H1 (cell line): ENCODE results near the gene HAO1. TPM values are rescaled to one million over a fixed set of nuclear protein-coding genes. Genes with fewer than 3 reads are reported as not detected.

Source experiments
- CTCF ChIA-PET: fragments of 300-600 bp; sonication (Branson Sonifier 250); formaldehyde crosslinking; loops from one replicate; lab custom pipeline; 2021; ENCODE audit not compliant: partially characterized antibody; lab: Charles Lee
- POLR2A ChIA-PET: fragments of 300-600 bp; sonication (Branson Sonifier 250); formaldehyde crosslinking; loops from one replicate; lab custom pipeline; 2021; ENCODE audit warnings: inconsistent platforms; ENCODE audit not compliant: partially characterized antibody; lab: Charles Lee
- DNase-seq, 2 experiments: peaks; one replicate each; pipeline versions ENCODE4 v3.0.0 to v3.0.0-alpha.2; 2010 to 2022; ENCODE audit warnings: low spot score in 2 of 2, low read depth in 1 of 2, mixed read lengths in 1 of 2
- FAIRE-seq: peaks from 2 replicates; lab custom pipeline; 2011; peaks lifted over from hg19 to GRCh38; lab: Jason Lieb, UNC
- H2AFZ ChIP-seq: 2 replicates; pipeline ENCODE4 v1.8.1; 2012; ENCODE audit warnings: low read length, inconsistent platforms
- H2AK5ac ChIP-seq: 2 replicates; pipeline ENCODE4 v1.6.1; 2013; ENCODE audit warnings: low read depth, low read length
- H2BK120ac ChIP-seq: replicated peaks from 2 replicates; pipeline ENCODE3; 2013; ENCODE audit warnings: low read depth, low read length, inconsistent platforms
- H2BK12ac ChIP-seq: 2 replicates; pipeline ENCODE4 v1.6.1; 2013; ENCODE audit warnings: low read depth, low read length
- H2BK15ac ChIP-seq: 2 replicates; pipeline ENCODE4 v1.6.1; 2013; ENCODE audit warnings: low read length
- H2BK20ac ChIP-seq: 2 replicates; pipeline ENCODE4 v1.6.1; 2013; ENCODE audit warnings: low read length
- H2BK5ac ChIP-seq: 2 replicates; pipeline ENCODE4 v1.6.1; 2013; ENCODE audit warnings: low read depth, low read length
- H3K14ac ChIP-seq: 2 replicates; pipeline ENCODE4 v1.6.1; 2013; ENCODE audit warnings: inconsistent platforms; ENCODE audit not compliant: insufficient read length
- H3K18ac ChIP-seq: 2 replicates; pipeline ENCODE4 v1.6.1; 2013; ENCODE audit warnings: low read length; ENCODE audit errors: extremely low read depth
- H3K23ac ChIP-seq: 2 replicates; pipeline ENCODE4 v1.6.1; 2013; ENCODE audit warnings: inconsistent platforms; ENCODE audit not compliant: insufficient read length
- H3K23me2 ChIP-seq: 2 replicates; pipeline ENCODE4 v1.6.1; 2013; ENCODE audit warnings: low read depth, low read length
- H3K27ac ChIP-seq: 2 replicates; pipeline ENCODE4 v1.6.1; 2011; ENCODE audit warnings: low read depth, low read length, inconsistent platforms
- H3K27me3 ChIP-seq, 4 experiments: replicated peaks in 1 of 4; 1 replicate in 1 of 4; 2 replicates in 3 of 4; pipeline versions ENCODE4 v1.6.1 to v1.8.1; 2011 to 2013; ENCODE audit warnings: low read length in 3 of 4, mild to moderate bottlenecking in 3 of 4, inconsistent platforms in 2 of 4, mixed read lengths in 2 of 4, moderate library complexity in 1 of 4; ENCODE audit not compliant: control insufficient read depth in 3 of 4, insufficient read depth in 3 of 4; ENCODE audit errors: extremely low read depth in 1 of 4
- H3K36me3 ChIP-seq, 4 experiments: 2 replicates each; pipeline versions ENCODE4 v1.6.1 to v1.8.1; 2011 to 2013; ENCODE audit warnings: mild to moderate bottlenecking in 4 of 4, low read length in 3 of 4, moderate library complexity in 2 of 4, control low read depth in 1 of 4, inconsistent platforms in 1 of 4; ENCODE audit not compliant: insufficient read depth in 4 of 4, control insufficient read depth in 2 of 4
- H3K4ac ChIP-seq: replicated peaks from 2 replicates; pipeline ENCODE3; 2013; ENCODE audit warnings: low read length, low read depth, mixed read lengths, inconsistent platforms; ENCODE audit not compliant: insufficient read length
- H3K4me1 ChIP-seq, 4 experiments: replicated peaks in 1 of 4; 1 replicate in 1 of 4; 2 replicates in 3 of 4; pipeline versions ENCODE4 v1.6.1 to v1.8.1; 2011 to 2013; ENCODE audit warnings: low read length in 3 of 4, inconsistent platforms in 2 of 4, mixed read lengths in 1 of 4; ENCODE audit not compliant: insufficient read depth in 4 of 4, control insufficient read depth in 3 of 4
- H3K4me2 ChIP-seq, 2 experiments: 2 replicates each; pipeline versions ENCODE4 v1.6.1 to v1.8.1; 2011 to 2013; ENCODE audit warnings: low read depth in 2 of 2, low read length in 2 of 2, control low read depth in 1 of 2, inconsistent platforms in 1 of 2, mild to moderate bottlenecking in 1 of 2; ENCODE audit not compliant: insufficient read depth in 1 of 2
- H3K4me3 ChIP-seq, 4 experiments: fragments of 200-600, 300-600 bp in 1 of 4; sonication (generic), shearing (Covaris generic), sonication (Bioruptor Twin) in 1 of 4; 2 replicates each; pipeline versions ENCODE4 v1.5.1 to v1.8.1; 2011 to 2016; ENCODE audit warnings: low read length in 4 of 4, low read depth in 3 of 4, control low read depth in 2 of 4, inconsistent platforms in 2 of 4, mild to moderate bottlenecking in 2 of 4, mixed read lengths in 1 of 4, moderate library complexity in 1 of 4; ENCODE audit not compliant: insufficient read depth in 2 of 4; ENCODE audit errors: extremely low read depth in 1 of 4
- H3K56ac ChIP-seq: replicated peaks from 2 replicates; pipeline ENCODE3; 2013; ENCODE audit warnings: low read depth, mild to moderate bottlenecking, mixed read lengths, low read length, inconsistent platforms; ENCODE audit not compliant: insufficient read length
- H3K79me1 ChIP-seq: 2 replicates; pipeline ENCODE4 v1.6.1; 2013; ENCODE audit warnings: low read depth, low read length, control low read depth
- H3K79me2 ChIP-seq, 2 experiments: 2 replicates each; pipeline versions ENCODE4 v1.6.1 to v1.8.1; 2012 to 2013; ENCODE audit warnings: low read length in 2 of 2, mild to moderate bottlenecking in 2 of 2, inconsistent platforms in 1 of 2; ENCODE audit not compliant: insufficient read depth in 2 of 2, control insufficient read depth in 1 of 2
- H3K9ac ChIP-seq, 4 experiments: replicated peaks in 1 of 4; 1 replicate in 1 of 4; 2 replicates in 3 of 4; pipeline versions ENCODE4 v1.6.1 to v1.8.1; 2011 to 2013; ENCODE audit warnings: low read depth in 3 of 4, low read length in 3 of 4, control low read depth in 2 of 4, mild to moderate bottlenecking in 2 of 4, moderate library complexity in 2 of 4, inconsistent platforms in 1 of 4; ENCODE audit errors: extremely low read depth in 1 of 4
- H3K9me3 ChIP-seq, 2 experiments: 2 replicates each; pipeline versions ENCODE4 v1.6.1 to v1.8.1; 2012 to 2013; ENCODE audit warnings: mild to moderate bottlenecking in 2 of 2, moderate library complexity in 2 of 2, control low read depth in 1 of 2, inconsistent platforms in 1 of 2, low read depth in 1 of 2, low read length in 1 of 2, mixed read lengths in 1 of 2; ENCODE audit not compliant: insufficient read depth in 2 of 2
- H4K20me1 ChIP-seq, 2 experiments: replicated peaks in 1 of 2; 2 replicates each; pipeline versions ENCODE3 to v1.8.1; 2011 to 2013; ENCODE audit warnings: inconsistent platforms in 2 of 2, low read length in 2 of 2, mild to moderate bottlenecking in 1 of 2; ENCODE audit not compliant: insufficient read depth in 2 of 2, control insufficient read depth in 1 of 2
- H4K5ac ChIP-seq: 2 replicates; pipeline ENCODE4 v1.6.1; 2013; ENCODE audit warnings: low read length, low read depth, mixed read lengths, inconsistent platforms; ENCODE audit not compliant: insufficient read length
- H4K8ac ChIP-seq: 2 replicates; pipeline ENCODE4 v1.8.0; 2013; ENCODE audit warnings: mild to moderate bottlenecking, moderate library complexity, low read length, inconsistent platforms; ENCODE audit not compliant: insufficient read depth; ENCODE audit errors: extremely low read depth
- H4K91ac ChIP-seq: replicated peaks from 2 replicates; pipeline ENCODE3; 2013; ENCODE audit warnings: low read length, mixed read lengths, inconsistent platforms; ENCODE audit not compliant: insufficient read length
- ASH2L ChIP-seq: fragments of 200-600, 300-600 bp; sonication (generic); IDR thresholded peaks from one replicate; pipeline ENCODE4 v1.7.1; 2017; ENCODE audit warnings: low read length
- CBX5 ChIP-seq: fragments of 300-800, 300-1000 bp; sonication (generic); IDR thresholded peaks from 2 replicates; pipeline ENCODE4 v1.7.1; 2016; ENCODE audit warnings: antibody characterized with exemption, low read length, low read depth
- CBX8 ChIP-seq: fragments of 300-800, 300-1000 bp; sonication (generic); IDR thresholded peaks from 2 replicates; pipeline ENCODE4 v1.7.1; 2016; ENCODE audit warnings: low read depth, low read length, borderline replicate concordance
- CEBPB ChIP-seq: IDR thresholded peaks from 2 replicates; pipeline ENCODE4 v1.6.1; 2012; ENCODE audit warnings: low read depth, low read length
- CREB1 ChIP-seq: IDR thresholded peaks from 2 replicates; pipeline ENCODE4 v1.6.1; 2012; ENCODE audit warnings: inconsistent platforms
- EGR1 ChIP-seq: IDR thresholded peaks from 2 replicates; pipeline ENCODE4 v1.6.1; 2011; ENCODE audit warnings: low read depth, low read length, borderline replicate concordance
- HDAC2 ChIP-seq, 2 experiments: fragments of 300-600 bp in 1 of 2; sonication (generic) in 1 of 2; IDR thresholded peaks; 2 replicates each; pipeline ENCODE4 v1.6.1; 2011 to 2012; ENCODE audit warnings: low read depth in 2 of 2, low read length in 2 of 2, mild to moderate bottlenecking in 2 of 2, moderate library complexity in 2 of 2, borderline replicate concordance in 1 of 2, inconsistent platforms in 1 of 2
- POLR2A ChIP-seq, 2 experiments: IDR thresholded peaks; 1 replicate in 1 of 2; 2 replicates in 1 of 2; pipeline ENCODE4 v1.6.1; 2011; ENCODE audit warnings: low read depth in 2 of 2, low read length in 2 of 2, mild to moderate bottlenecking in 2 of 2; ENCODE audit errors: control extremely low read depth in 1 of 2
- POLR2AphosphoS5 ChIP-seq: IDR thresholded peaks from 2 replicates; pipeline ENCODE4 v1.6.1; 2011; ENCODE audit warnings: low read depth, low read length
- POU5F1 ChIP-seq: IDR thresholded peaks from 2 replicates; pipeline ENCODE4 v1.6.1; 2011; ENCODE audit warnings: low read depth, mild to moderate bottlenecking, low read length, moderate library complexity
- RBBP5 ChIP-seq: IDR thresholded peaks from 2 replicates; pipeline ENCODE4 v1.7.1; 2012; ENCODE audit warnings: low read depth, mild to moderate bottlenecking, inconsistent platforms, low read length, moderate library complexity, borderline replicate concordance
- RNF2 ChIP-seq: fragments of 200-900, 300-1000 bp; sonication (generic); IDR thresholded peaks from 2 replicates; pipeline ENCODE4 v1.7.1; 2016; ENCODE audit warnings: borderline replicate concordance, low read depth, mild to moderate bottlenecking, antibody characterized with exemption, low read length; ENCODE audit not compliant: poor library complexity, severe bottlenecking; ENCODE audit errors: missing control alignments
- SIRT6 ChIP-seq: IDR thresholded peaks from one replicate; pipeline ENCODE4 v1.7.1; 2012; ENCODE audit warnings: low read length, inconsistent platforms
- TBP ChIP-seq: IDR thresholded peaks from 2 replicates; pipeline ENCODE4 v1.6.1; 2011; ENCODE audit warnings: low read depth, low read length, improper control_type of control experiment
- YY1 ChIP-seq: IDR thresholded peaks from 2 replicates; pipeline ENCODE4 v1.6.1; 2011; ENCODE audit warnings: low read depth, mild to moderate bottlenecking, low read length
- WGBS, 2 experiments: shearing (Covaris generic) in 1 of 2; methylation state at CpG; one replicate each; pipeline versions ENCODE4 v1.1.6 to v1.1.7; 2013 to 2015; ENCODE audit warnings: low lambda C conversion rate in 2 of 2, mixed read lengths in 2 of 2, inconsistent platforms in 1 of 2, low coverage in 1 of 2, missing lambda C conversion rate in 1 of 2; ENCODE audit not compliant: insufficient replicate concordance in 2 of 2, insufficient coverage in 1 of 2, insufficient read length in 1 of 2; ENCODE audit errors: extremely low coverage in 1 of 2, missing lambda C conversion rate in 1 of 2; 5-methylcytosine and 5-hydroxymethylcytosine counted together
- polyA plus RNA-seq, 7 experiments: library from polyadenylated mRNA; depleted of rRNA in 3 of 7; stranded (reverse) in 5 of 7; unstranded in 2 of 7; fragments of >200 nt in 5 of 7; fragments of 200-250 nt in 2 of 7; gene quantifications; 1 replicate in 5 of 7; 2 replicates in 1 of 7; 4 replicates in 1 of 7; pipeline versions ENCODE4 v1.2.1 to v1.2.3, GENCODE V29; 2011 to 2013; ENCODE audit warnings: missing spikeins in 2 of 7, mixed read lengths in 2 of 7
- total RNA-seq: library from RNA; stranded (reverse); fragmentation: NEBNext Ultra II Directional; extraction: Animal tissue kit (Norgen Biotek cat#: 25700); gene quantifications from 2 replicates; pipeline ENCODE4 v1.2.1, GENCODE V29; 2021

The HAO1 gene
- total and polyA plus RNA-seq, 2 of the 8 experiments (the other 6 are each of a cell fraction or from before 2014, with no cell fraction given), result not detected

DNA sequence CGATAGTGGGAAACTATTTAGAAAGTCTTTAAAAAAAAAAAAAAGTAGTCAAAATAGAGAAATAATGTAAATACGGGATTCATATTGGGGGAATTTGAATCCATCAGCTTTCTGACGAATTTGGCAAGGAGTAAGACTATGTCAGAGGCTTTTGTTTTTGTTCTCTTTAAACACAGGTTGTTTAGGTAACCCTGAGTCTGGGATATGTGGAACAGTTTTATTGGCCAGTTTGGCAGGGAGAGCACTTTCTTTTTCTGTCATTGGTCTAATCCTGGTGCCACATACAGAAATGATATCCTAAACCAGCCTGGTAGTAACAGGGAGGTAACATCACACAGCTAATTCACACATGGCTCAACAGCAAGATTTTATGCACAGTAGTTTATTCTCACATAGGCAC, 27.7 kb downstream of the HAO1 start:
- Histone ChIP-seq H3K23me2 (no peaks in the 10 kb centered on the region), H2AFZ (no peak overlapping the region), H3K23ac (no peak overlapping the region), H4K91ac (no peak overlapping the region), H2BK15ac (no peak overlapping the region), H3K36me3 (no peaks in the 10 kb centered on the region), H3K4me2 (no peak overlapping the region), H3K14ac (no peak overlapping the region), H3K27ac (no peak overlapping the region), H3K4ac (no peak overlapping the region), H2AK5ac (no peak overlapping the region), H3K79me2 (no peaks in the 10 kb centered on the region), H2BK5ac (no peak overlapping the region), H3K9ac (no peak overlapping the region), H2BK120ac (no peak overlapping the region), H4K20me1 (no peaks in the 10 kb centered on the region), H2BK20ac (no peak overlapping the region), H3K79me1 (no peaks in the 10 kb centered on the region), H2BK12ac (no peak overlapping the region), H3K4me3 (no peak overlapping the region), H4K8ac (no peak overlapping the region), H4K5ac (no peak overlapping the region), H3K4me1 (no peaks in the 10 kb centered on the region), H3K9me3 (no peaks in the 10 kb centered on the region), H3K56ac (no peak overlapping the region), H3K27me3 (no peaks in the 10 kb centered on the region), H3K18ac (no peak overlapping the region)
- CTCF ChIA-PET, result interaction anchor here (0.5 kb wide), 1 partner anchor 1232 kb away, joined by 3 read pairs; no protein-coding TSS in a partner anchor
- FAIRE-seq (no peak), DNase-seq (no peak)
- POLR2A ChIA-PET, result no interaction called here
- WGBS, 2 experiments, result 82% methylated on average over 3 of the region's 3 CpGs; no CpG with 5 or more reads in 1 of the 2 experiments
- TF ChIP-seq CBX8 (no peak), TBP (no peak), POLR2A (IDR thresholded peaks at IDR 0.05; ENCODE audit: control extremely low read depth in 1 of 2, low read depth in 2 of 2, low read length in 2 of 2) (no peak), EGR1 (no peak), CREB1 (no peak), CBX5 (no peak), POU5F1 (no peak), POLR2AphosphoS5 (no peak), YY1 (no peak), RNF2 (no peak), SIRT6 (no peak), CEBPB (no peak), RBBP5 (no peak), HDAC2 (IDR thresholded peaks at IDR 0.05; ENCODE audit: borderline replicate concordance in 1 of 2, low read depth in 2 of 2, low read length in 2 of 2) (no peak), ASH2L (no peak)
